Bone marrow (tissue), 2 donors: ENCODE results near the gene PLA2G4A.

ENCODE experiments used
- DNase-seq, 2 donors: peaks; one replicate each; lab custom pipeline; 2025; lab: John Stamatoyannopoulos, UW

PLA2G4A gene

GRCh38 chr1:186977266-186977957 lies 148.7 kb downstream of the PLA2G4A start:
- DNase-seq = no peak

GRCh38 chr1:186978596-186979556 lies 150.1 kb downstream of the PLA2G4A start:
- DNase-seq = peak in 1 of 2 donors; percentile 9

GRCh38 chr1:186980400-186980799 lies 151.7 kb downstream of the PLA2G4A start:
- DNase-seq = no peak

GRCh38 chr1:186982116-186982515 lies 153.4 kb downstream of the PLA2G4A start:
- no peak for DNase-seq

DNA sequence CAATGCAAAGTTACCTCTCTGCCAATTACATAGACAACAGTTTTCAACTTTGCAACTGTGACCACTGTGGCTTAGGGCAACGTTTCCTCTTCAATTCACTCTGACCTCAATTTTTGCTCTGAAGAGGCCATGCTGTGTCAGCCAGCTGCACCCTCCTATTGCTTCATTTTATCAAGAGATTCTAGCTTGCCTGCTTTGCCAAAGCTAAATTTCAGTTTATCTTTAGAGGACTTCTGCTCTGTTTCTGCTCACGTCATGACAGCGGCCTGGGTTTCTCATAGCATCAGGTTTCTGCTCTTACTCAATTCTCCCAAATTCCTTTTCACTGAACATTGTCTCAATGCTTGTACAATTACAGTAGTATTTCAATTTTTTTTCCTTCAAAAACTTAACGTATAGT lies 154.6 kb downstream of the PLA2G4A start:
- no peak for DNase-seq

- no peak for DNase-seq
Measured at GRCh38 chr1:186984959-186985358, 156.2 kb downstream of the PLA2G4A start.

DNA sequence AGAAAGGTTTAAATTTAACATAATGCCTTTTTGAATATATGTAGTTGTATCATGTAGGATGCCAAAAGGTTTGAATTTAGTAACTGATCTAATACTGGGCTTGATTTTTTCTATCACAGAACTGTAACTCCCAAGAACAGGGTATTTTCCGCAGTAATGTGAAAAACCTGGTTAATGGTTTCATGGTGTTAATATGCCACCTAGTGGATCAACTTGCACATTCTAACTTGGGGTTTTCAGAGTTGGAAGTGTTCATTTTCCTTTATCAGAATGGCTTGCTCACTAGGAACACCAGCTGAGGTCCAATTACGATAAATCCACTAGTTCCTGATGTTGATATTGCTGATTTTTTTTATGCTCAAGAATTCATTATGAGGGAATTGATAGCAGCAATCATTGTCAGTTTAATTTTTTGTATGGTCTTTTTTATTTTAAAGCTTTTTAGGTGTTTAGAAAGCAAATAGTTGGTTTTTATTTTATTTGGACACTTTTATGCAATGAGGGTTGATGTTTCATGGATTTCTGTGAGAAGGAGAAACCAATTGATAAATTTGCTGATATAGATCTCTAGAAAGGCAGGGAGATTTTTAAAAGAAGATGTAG lies 157.2 kb downstream of the PLA2G4A start:
- DNase-seq = peak in 1 of 2 donors; percentile 16

- no peak for DNase-seq
Measured at GRCh38 chr1:186987065-186987464, 158.3 kb downstream of the PLA2G4A start.

DNA sequence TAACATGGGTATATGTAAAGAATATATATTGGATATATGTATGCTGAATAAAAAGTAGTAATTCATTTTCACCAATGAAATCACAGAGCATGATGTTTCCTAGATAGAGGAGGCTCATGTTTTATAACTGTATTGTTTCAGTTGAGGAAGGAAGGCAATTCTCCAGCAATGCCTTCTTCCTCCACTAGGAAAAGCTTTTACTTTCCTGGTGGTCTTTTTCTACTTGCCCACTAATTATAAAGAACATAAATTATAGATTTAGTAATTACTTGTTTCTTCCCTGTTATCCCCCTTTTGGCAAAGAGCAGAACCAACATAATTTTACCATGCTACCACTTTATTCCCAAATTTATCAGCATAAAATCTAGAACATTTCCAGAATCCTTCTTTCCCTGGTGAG lies 159.0 kb downstream of the PLA2G4A start:
- no peak for DNase-seq

- no peak for DNase-seq
Measured at GRCh38 chr1:186993996-186994395, 165.2 kb downstream of the PLA2G4A start.

- no peak for DNase-seq
Measured at GRCh38 chr1:186994897-186995296, 166.1 kb downstream of the PLA2G4A start.

DNA sequence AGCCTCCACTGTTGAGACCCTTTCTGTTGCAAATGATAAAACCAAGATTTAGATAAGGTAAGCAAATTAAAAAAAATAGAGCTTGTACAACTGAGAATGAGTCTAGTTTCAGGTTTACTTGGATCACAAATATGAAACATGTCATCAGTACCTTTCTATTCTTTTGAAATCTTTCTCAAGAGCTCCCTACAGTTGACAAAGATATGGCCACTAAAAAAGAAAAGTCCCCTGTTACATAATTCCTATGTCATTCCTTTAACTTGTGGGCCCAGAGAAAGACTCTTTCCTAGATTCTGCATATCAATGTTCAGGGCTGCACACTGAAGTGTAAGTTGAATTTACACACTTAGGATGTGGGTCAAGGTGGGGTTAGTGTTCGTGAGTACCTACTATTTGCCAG lies 168.1 kb downstream of the PLA2G4A start:
- DNase-seq = no peak

GRCh38 chr1:186997877-186998276 lies 169.1 kb downstream of the PLA2G4A start:
- DNase-seq = no peak

- no peak for DNase-seq
Measured at GRCh38 chr1:186999506-186999905, 170.8 kb downstream of the PLA2G4A start.

GRCh38 chr1:187001198-187001889 lies 172.6 kb downstream of the PLA2G4A start:
- DNase-seq = no peak

- no peak for DNase-seq
Measured at GRCh38 chr1:187003353-187003752, 174.6 kb downstream of the PLA2G4A start.

- no peak for DNase-seq
Measured at GRCh38 chr1:187006896-187007295, 178.1 kb downstream of the PLA2G4A start.

GRCh38 chr1:187009320-187009719 lies 180.6 kb downstream of the PLA2G4A start:
- no peak for DNase-seq

- no peak for DNase-seq
Measured at GRCh38 chr1:187010571-187011309, 182.0 kb downstream of the PLA2G4A start.

- DNase-seq = no peak
Measured at GRCh38 chr1:187013582-187014200, 184.9 kb downstream of the PLA2G4A start.

GRCh38 chr1:187018291-187018690 lies 189.5 kb downstream of the PLA2G4A start:
- no peak for DNase-seq
